Glutamatergic neuron (in vitro differentiated cells): ENCODE results near the gene STX18. TPM values are rescaled to one million over a fixed set of nuclear protein-coding genes. Genes with fewer than 3 reads are reported as not detected.

ENCODE experiments used
- DNase-seq: peaks from one replicate; pipeline ENCODE4 v3.0.0; 2022
- H3K27ac Mint-ChIP-seq: one replicate; pipeline ENCODE4 v1.8.0; 2020; ENCODE audit warnings: mild to moderate bottlenecking, mixed read lengths, inconsistent platforms; ENCODE audit not compliant: unreplicated experiment
- H3K27me3 Mint-ChIP-seq: one replicate; pipeline ENCODE4 v1.8.0; 2020; ENCODE audit warnings: mild to moderate bottlenecking, moderate library complexity, mixed read lengths, inconsistent platforms; ENCODE audit not compliant: unreplicated experiment
- H3K36me3 Mint-ChIP-seq: one replicate; pipeline ENCODE4 v1.8.0; 2020; ENCODE audit warnings: mild to moderate bottlenecking, mixed read lengths, inconsistent platforms; ENCODE audit not compliant: unreplicated experiment
- H3K4me1 Mint-ChIP-seq: one replicate; pipeline ENCODE4 v1.8.0; 2020; ENCODE audit warnings: mild to moderate bottlenecking, low read depth, mixed read lengths, inconsistent platforms; ENCODE audit not compliant: unreplicated experiment
- H3K4me3 Mint-ChIP-seq: one replicate; pipeline ENCODE4 v1.8.0; 2020; ENCODE audit warnings: mild to moderate bottlenecking, mixed read lengths, inconsistent platforms; ENCODE audit not compliant: unreplicated experiment
- H3K9me3 Mint-ChIP-seq: one replicate; pipeline ENCODE4 v1.8.0; 2020; ENCODE audit warnings: mild to moderate bottlenecking, moderate library complexity, mixed read lengths, inconsistent platforms; ENCODE audit not compliant: unreplicated experiment
- total RNA-seq: library from RNA; stranded (reverse); fragmentation: NEBNext Ultra II Directional; extraction: Animal tissue kit (Norgen Biotek cat#: 25700); gene quantifications from one replicate; pipeline ENCODE4 v1.2.1, GENCODE V29; 2021; ENCODE audit not compliant: unreplicated experiment
- TF ChIP-seq, protein P1 (sequence below): fragments of 200-600 bp; sonication (generic); IDR thresholded peaks from one replicate; pipeline ENCODE4 v1.5.0; 2021; ENCODE audit not compliant: partially characterized antibody, unreplicated experiment

The STX18 gene
- total RNA-seq, 1 donor from 2014 or later, result 26.3 TPM

DNA sequence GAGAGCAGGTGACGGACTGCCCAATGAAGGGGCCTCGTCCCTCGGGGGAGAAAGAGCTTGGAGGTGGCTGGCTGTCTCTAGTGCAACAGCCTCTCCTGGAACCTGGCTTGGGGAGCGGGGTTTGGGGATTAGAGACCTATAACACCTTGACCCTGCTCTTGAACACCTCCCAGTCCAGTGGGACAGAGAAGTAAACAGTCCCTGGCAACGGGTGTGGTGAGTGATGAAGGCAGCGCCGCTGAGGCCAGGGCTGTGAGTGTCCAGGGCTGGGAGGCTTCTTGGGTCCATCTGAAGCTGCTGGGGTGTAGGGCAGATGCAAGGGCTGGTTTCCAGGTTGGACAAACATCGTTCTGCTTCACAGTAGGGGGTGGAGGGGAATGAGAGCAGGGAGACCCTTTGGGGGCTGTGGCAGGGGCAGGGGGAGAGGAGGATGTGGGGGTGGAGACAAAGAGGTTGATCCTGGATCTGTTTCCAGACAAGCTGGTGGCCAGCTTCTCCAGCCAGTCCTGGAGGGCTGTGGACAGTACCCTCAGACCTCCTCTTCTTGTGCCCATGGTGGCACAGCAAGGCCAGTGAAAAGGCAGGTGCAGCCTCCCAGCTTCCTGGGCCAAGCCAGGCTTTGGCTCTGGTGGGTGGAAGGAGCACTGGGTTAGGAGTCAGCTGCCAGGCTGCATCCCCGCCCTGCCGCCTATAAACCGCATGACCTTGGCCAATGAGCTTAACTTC is 151.2 kb downstream of the STX18 start:
- Mint-ChIP-seq H3K27ac (no peak overlapping the region), H3K4me3 (no peak overlapping the region), H3K4me1 (peaks cover 19% of the 10 kb centered on the region), H3K27me3 (peaks cover 19% of the 10 kb centered on the region), H3K9me3 (peaks cover 16% of the 10 kb centered on the region), H3K36me3 (peaks cover 4% of the 10 kb centered on the region)
- DNase-seq, result no peak
- TF ChIP-seq, protein P1, sequence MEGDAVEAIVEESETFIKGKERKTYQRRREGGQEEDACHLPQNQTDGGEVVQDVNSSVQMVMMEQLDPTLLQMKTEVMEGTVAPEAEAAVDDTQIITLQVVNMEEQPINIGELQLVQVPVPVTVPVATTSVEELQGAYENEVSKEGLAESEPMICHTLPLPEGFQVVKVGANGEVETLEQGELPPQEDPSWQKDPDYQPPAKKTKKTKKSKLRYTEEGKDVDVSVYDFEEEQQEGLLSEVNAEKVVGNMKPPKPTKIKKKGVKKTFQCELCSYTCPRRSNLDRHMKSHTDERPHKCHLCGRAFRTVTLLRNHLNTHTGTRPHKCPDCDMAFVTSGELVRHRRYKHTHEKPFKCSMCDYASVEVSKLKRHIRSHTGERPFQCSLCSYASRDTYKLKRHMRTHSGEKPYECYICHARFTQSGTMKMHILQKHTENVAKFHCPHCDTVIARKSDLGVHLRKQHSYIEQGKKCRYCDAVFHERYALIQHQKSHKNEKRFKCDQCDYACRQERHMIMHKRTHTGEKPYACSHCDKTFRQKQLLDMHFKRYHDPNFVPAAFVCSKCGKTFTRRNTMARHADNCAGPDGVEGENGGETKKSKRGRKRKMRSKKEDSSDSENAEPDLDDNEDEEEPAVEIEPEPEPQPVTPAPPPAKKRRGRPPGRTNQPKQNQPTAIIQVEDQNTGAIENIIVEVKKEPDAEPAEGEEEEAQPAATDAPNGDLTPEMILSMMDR, result no peak

DNA sequence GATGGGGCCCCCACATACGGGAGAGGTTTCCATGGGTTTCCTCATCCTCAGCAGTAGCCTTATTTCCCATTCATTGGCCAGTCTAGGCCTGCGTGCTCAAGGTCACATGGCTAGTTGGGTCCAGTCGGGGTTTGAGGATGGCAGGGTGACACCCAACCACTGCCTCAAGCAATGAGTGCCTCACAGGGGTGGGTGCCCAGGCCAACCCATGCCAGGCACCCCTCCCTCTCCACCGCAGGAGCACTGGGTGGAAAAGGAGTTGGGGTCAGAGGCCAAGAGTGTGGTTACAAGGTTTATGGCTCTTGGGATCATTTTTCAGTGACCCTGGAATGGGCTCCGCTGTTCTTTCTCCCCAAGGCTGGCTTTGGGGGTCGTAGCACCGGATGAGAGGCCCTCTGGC is 151.8 kb downstream of the STX18 start:
- Mint-ChIP-seq H3K27me3 (peaks cover 19% of the 10 kb centered on the region), H3K36me3 (peaks cover 4% of the 10 kb centered on the region), H3K4me3 (no peak overlapping the region), H3K27ac (no peak overlapping the region), H3K4me1 (peaks cover 13% of the 10 kb centered on the region), H3K9me3 (peaks cover 16% of the 10 kb centered on the region)
- no peak for DNase-seq
- TF ChIP-seq, protein P1, result no peak

DNA sequence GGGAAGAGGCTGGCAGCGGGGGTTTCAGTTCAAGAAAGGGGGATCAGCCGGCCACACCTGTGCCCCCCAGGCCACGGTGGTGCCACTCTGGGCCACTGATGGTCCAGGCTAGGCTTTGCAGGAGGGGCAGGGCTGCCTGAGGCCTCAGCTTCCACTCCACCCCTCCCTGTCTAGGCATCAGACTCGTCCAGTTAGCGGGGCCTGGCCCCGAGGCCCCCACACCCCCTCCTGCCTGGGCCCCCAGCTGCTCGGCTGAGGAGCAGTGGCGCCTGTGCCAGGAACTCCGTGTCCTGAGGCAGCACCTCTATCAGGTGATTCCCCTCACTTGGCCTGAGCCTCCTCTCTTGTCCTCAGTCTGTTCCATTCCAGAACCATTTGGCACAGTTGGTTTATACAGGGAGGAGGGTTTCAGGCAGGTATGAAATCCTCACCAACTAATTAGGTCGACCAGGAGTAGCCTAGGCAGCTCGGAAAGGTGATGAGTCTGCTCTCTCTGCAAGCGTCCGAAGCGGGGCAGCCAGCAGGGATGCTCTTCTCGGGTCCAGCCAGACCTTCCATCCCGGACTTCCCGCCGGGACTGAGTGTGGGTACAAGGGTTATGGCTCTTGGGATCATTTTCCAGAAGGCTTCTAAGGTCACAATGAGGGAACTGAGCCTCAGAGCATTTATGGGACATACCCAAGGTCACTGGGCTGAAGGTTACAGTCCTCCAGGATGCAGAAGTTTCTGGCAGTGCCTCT is 152.8 kb downstream of the STX18 start:
- Mint-ChIP-seq H3K36me3 (no peaks in the 10 kb centered on the region), H3K4me1 (peaks cover 16% of the 10 kb centered on the region), H3K27me3 (peaks cover 26% of the 10 kb centered on the region), H3K9me3 (peaks cover 17% of the 10 kb centered on the region), H3K4me3 (peak overlapping the region; percentile 86), H3K27ac (no peak overlapping the region)
- DNase-seq, result no peak
- TF ChIP-seq, protein P1, result no peak

- Mint-ChIP-seq H3K36me3 (no peaks in the 10 kb centered on the region), H3K27me3 (peaks cover 28% of the 10 kb centered on the region), H3K4me1 (peaks cover 14% of the 10 kb centered on the region), H3K27ac (peak overlapping the region; percentile 62), H3K4me3 (peak overlapping the region; percentile 86), H3K9me3 (peaks cover 17% of the 10 kb centered on the region)
- TF ChIP-seq, protein P1, result no peak
- DNase-seq, result no peak
Measured at GRCh38 chr4:4388311-4388790, 153.5 kb downstream of the STX18 start.
